Ectodermal cell (in vitro differentiated cells): ENCODE results near the gene C16orf95.
A peak's percentile ranks its signal among the peaks of the same experiment; 100 is the strongest.

Source experiments
- H3K27ac ChIP-seq: 2 replicates; pipeline ENCODE4 v1.7.0; 2013; ENCODE audit warnings: mild to moderate bottlenecking, low read depth, low read length; ENCODE audit not compliant: insufficient read depth, poor library complexity, severe bottlenecking
- H3K27me3 ChIP-seq: 2 replicates; pipeline ENCODE4 v1.7.0; 2013; ENCODE audit warnings: mild to moderate bottlenecking, low read length; ENCODE audit not compliant: insufficient read depth, control insufficient read depth, poor library complexity, severe bottlenecking
- H3K36me3 ChIP-seq: one replicate; pipeline ENCODE4 v1.7.0; 2013; ENCODE audit warnings: low read length; ENCODE audit not compliant: control insufficient read depth, insufficient read depth
- H3K4me1 ChIP-seq: one replicate; pipeline ENCODE4 v1.7.0; 2013; ENCODE audit warnings: low read length; ENCODE audit not compliant: control insufficient read depth, insufficient read depth
- H3K4me3 ChIP-seq: 2 replicates; pipeline ENCODE4 v1.7.0; 2013; ENCODE audit warnings: low read depth, low read length, control low read depth; ENCODE audit not compliant: insufficient read depth
- H3K9me3 ChIP-seq: 2 replicates; pipeline ENCODE4 v1.7.0; 2013; ENCODE audit warnings: mild to moderate bottlenecking, low read length, moderate library complexity; ENCODE audit not compliant: control insufficient read depth
- WGBS, 2 experiments: methylation state at CpG; one replicate each; pipeline ENCODE4 v1.1.7; 2013; ENCODE audit warnings: missing lambda C conversion rate in 2 of 2; 5-methylcytosine and 5-hydroxymethylcytosine counted together

Gene C16orf95

GRCh38 chr16:87317750-87318644 is 805 bp upstream of the C16orf95 start:
- H3K36me3 ChIP-seq: no peaks in the 10 kb centered on the region
- no peak overlapping the region for H3K27ac ChIP-seq
- H3K27me3 ChIP-seq: no peaks in the 10 kb centered on the region
- 13 to 14% methylated on average over 28 of the region's 28 CpGs for WGBS, 2 experiments
- H3K9me3 ChIP-seq: no peaks in the 10 kb centered on the region
- H3K4me3 ChIP-seq: peak overlapping the region; percentile 60
- H3K4me1 ChIP-seq: no peaks in the 10 kb centered on the region

- Histone ChIP-seq H3K4me3 (peak overlapping the region; percentile 60), H3K27me3 (no peaks in the 10 kb centered on the region), H3K4me1 (no peaks in the 10 kb centered on the region), H3K27ac (no peak overlapping the region), H3K9me3 (no peaks in the 10 kb centered on the region), H3K36me3 (no peaks in the 10 kb centered on the region)
- 99 to 100% methylated on average over 4 of the region's 4 CpGs for WGBS, 2 experiments
Measured at GRCh38 chr16:87316450-87316922, 706 bp downstream of the C16orf95 start.

GRCh38 chr16:87314990-87315420 is 2.2 kb downstream of the C16orf95 start:
- Histone ChIP-seq H3K36me3 (no peaks in the 10 kb centered on the region), H3K4me3 (no peak overlapping the region), H3K27me3 (no peaks in the 10 kb centered on the region), H3K4me1 (no peaks in the 10 kb centered on the region), H3K9me3 (no peaks in the 10 kb centered on the region), H3K27ac (no peak overlapping the region)
- 92% methylated on average over 10 of the region's 10 CpGs for WGBS, 2 experiments

- Histone ChIP-seq H3K4me3 (no peak overlapping the region), H3K9me3 (peaks cover 3% of the 10 kb centered on the region), H3K36me3 (no peaks in the 10 kb centered on the region), H3K4me1 (no peaks in the 10 kb centered on the region), H3K27me3 (no peaks in the 10 kb centered on the region), H3K27ac (no peak overlapping the region)
- WGBS, 2 experiments: 90 to 91% methylated on average over 7 of the region's 7 CpGs
Measured at GRCh38 chr16:87312008-87312407, 5.2 kb downstream of the C16orf95 start.

- H3K9me3 ChIP-seq: peaks cover 3% of the 10 kb centered on the region
- H3K4me3 ChIP-seq: no peak overlapping the region
- no peak overlapping the region for H3K27ac ChIP-seq
- WGBS, 2 experiments: 92 to 93% methylated on average over 5 of the region's 5 CpGs
- no peaks in the 10 kb centered on the region for H3K27me3 ChIP-seq
- no peaks in the 10 kb centered on the region for H3K36me3 ChIP-seq
- no peaks in the 10 kb centered on the region for H3K4me1 ChIP-seq
Measured at GRCh38 chr16:87311387-87311786, 5.8 kb downstream of the C16orf95 start.

- Histone ChIP-seq H3K9me3 (peaks cover 3% of the 10 kb centered on the region), H3K4me3 (no peak overlapping the region), H3K36me3 (no peaks in the 10 kb centered on the region), H3K27me3 (no peaks in the 10 kb centered on the region), H3K4me1 (no peaks in the 10 kb centered on the region), H3K27ac (no peak overlapping the region)
- 83 to 88% methylated on average over 7 of the region's 7 CpGs for WGBS, 2 experiments
Measured at GRCh38 chr16:87310610-87311009, 6.6 kb downstream of the C16orf95 start.

- H3K27ac ChIP-seq: no peak overlapping the region
- peaks cover 3% of the 10 kb centered on the region for H3K9me3 ChIP-seq
- H3K27me3 ChIP-seq: no peaks in the 10 kb centered on the region
- no peak overlapping the region for H3K4me3 ChIP-seq
- no peaks in the 10 kb centered on the region for H3K4me1 ChIP-seq
- 90% methylated on average over 5 of the region's 5 CpGs for WGBS, 2 experiments
- no peaks in the 10 kb centered on the region for H3K36me3 ChIP-seq
Measured at GRCh38 chr16:87309620-87310525, 7.3 kb downstream of the C16orf95 start.

GRCh38 chr16:87308826-87309225 is 8.4 kb downstream of the C16orf95 start:
- WGBS, 2 experiments: 94 to 96% methylated on average over 4 of the region's 4 CpGs
- H3K4me1 ChIP-seq: no peaks in the 10 kb centered on the region

GRCh38 chr16:87306516-87306915 is 10.7 kb downstream of the C16orf95 start:
- no peaks in the 10 kb centered on the region for H3K36me3 ChIP-seq
- WGBS, 2 experiments: 94 to 99% methylated on average over 3 of the region's 3 CpGs

More at GRCh38 chr16:87308826-87309225, 8.4 kb downstream of the C16orf95 start:
- Histone ChIP-seq H3K27me3 (no peaks in the 10 kb centered on the region), H3K9me3 (peaks cover 3% of the 10 kb centered on the region), H3K27ac (no peak overlapping the region), H3K4me3 (no peak overlapping the region), H3K36me3 (no peaks in the 10 kb centered on the region)

More at GRCh38 chr16:87306516-87306915, 10.7 kb downstream of the C16orf95 start:
- H3K27ac ChIP-seq: no peak overlapping the region
- H3K27me3 ChIP-seq: no peaks in the 10 kb centered on the region
- no peak overlapping the region for H3K4me3 ChIP-seq
- H3K9me3 ChIP-seq: peaks cover 3% of the 10 kb centered on the region
- H3K4me1 ChIP-seq: no peaks in the 10 kb centered on the region
